Frontal cortex (tissue), 1 donor: ENCODE data around the gene UTS2B. TPM values are rescaled to one million over a fixed set of nuclear protein-coding genes. Genes with fewer than 3 reads are reported as not detected.

Experiments
- total RNA-seq: library from RNA; depleted of rRNA; stranded (reverse); fragments of >200 nt; gene quantifications from one replicate; pipeline ENCODE4 v1.2.3, GENCODE V29; 2014

Gene UTS2B
- total RNA-seq, 1 donor from 2014 or later, result 0.41 TPM

Other genes starting within 250 kb of the UTS2B start
- 15.1 TPM for gene OSTN, start 131.3 kb downstream of the UTS2B start, total RNA-seq
- 83.2 TPM for gene CCDC50, start 1.1 kb downstream of the UTS2B start, total RNA-seq
- not detected for gene PYDC2, start 130.6 kb upstream of the UTS2B start, total RNA-seq